Endothelial cell of umbilical vein (primary cell): ENCODE data around the gene TRIM46.

Experiments
- MYC ChIP-seq: IDR thresholded peaks from one replicate; pipeline ENCODE4 v1.6.1; 2011; ENCODE audit warnings: mild to moderate bottlenecking, low read depth, low read length
- TF ChIP-seq, protein P1 (sequence below), 2 donors: IDR thresholded peaks; 1 replicate in 1 of 2; 2 replicates in 1 of 2; pipeline ENCODE4 v1.5.1; 2011; ENCODE audit warnings: low read length in 2 of 2, mild to moderate bottlenecking in 2 of 2, moderate library complexity in 2 of 2, control low read depth in 1 of 2, inconsistent platforms in 1 of 2, low read depth in 1 of 2; ENCODE audit not compliant: insufficient read depth in 1 of 2; ENCODE audit errors: extremely low read depth in 1 of 2

DNA sequence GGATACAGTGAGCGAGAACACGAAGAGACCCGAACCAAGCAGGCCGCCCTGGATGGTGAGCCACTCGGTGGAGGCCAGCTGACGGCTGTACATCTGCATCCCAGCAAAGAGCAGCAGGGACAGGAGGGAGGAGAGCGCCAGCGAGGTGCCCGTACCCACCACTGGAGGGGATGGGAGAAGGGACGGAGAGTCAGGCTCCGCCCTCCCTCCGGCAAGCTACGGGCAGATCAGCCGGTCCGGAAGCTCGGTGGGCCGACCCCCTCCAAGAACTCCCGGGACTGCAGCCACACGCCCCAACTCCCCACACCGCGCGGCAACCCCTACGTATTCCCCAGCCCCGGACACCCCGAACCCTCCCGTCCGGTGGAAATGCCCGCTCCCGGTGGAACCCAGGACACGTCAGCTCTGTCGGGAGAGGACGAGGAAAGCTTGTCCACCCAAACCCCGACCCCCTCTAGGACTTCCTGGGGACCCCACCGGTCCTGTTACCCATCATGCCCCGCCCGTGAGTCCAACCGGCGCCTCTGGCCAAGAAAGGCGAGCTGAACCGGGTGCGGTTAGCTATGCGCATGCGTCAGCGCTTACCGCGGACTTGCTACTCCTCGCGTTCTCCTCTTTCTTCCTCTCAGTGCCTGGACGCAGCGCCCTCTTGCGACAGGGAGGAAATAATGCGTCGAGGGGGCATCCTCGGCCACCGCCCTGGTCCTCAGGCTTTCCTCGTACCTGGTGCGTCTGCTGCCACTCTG is 744 bp upstream of the TRIM46 start, which contains the start of gene KRTCAP2:
- TF ChIP-seq, protein P1, sequence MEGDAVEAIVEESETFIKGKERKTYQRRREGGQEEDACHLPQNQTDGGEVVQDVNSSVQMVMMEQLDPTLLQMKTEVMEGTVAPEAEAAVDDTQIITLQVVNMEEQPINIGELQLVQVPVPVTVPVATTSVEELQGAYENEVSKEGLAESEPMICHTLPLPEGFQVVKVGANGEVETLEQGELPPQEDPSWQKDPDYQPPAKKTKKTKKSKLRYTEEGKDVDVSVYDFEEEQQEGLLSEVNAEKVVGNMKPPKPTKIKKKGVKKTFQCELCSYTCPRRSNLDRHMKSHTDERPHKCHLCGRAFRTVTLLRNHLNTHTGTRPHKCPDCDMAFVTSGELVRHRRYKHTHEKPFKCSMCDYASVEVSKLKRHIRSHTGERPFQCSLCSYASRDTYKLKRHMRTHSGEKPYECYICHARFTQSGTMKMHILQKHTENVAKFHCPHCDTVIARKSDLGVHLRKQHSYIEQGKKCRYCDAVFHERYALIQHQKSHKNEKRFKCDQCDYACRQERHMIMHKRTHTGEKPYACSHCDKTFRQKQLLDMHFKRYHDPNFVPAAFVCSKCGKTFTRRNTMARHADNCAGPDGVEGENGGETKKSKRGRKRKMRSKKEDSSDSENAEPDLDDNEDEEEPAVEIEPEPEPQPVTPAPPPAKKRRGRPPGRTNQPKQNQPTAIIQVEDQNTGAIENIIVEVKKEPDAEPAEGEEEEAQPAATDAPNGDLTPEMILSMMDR (IDR thresholded peaks at IDR 0.05; ENCODE audit: extremely low read depth in 1 of 2, insufficient read depth in 1 of 2, low read depth in 1 of 2, low read length in 2 of 2), result peak; percentile 95 to 98
- peak; percentile 48 for TF ChIP-seq MYC
